Neuronal stem cell (in vitro differentiated cells): ENCODE measurements around the gene FRYL.

Source experiments
- DNase-seq: peaks from one replicate; pipeline ENCODE4 v3.0.0-alpha.2; 2013; ENCODE audit warnings: low spot score
- H2AFZ ChIP-seq: one replicate; pipeline ENCODE4 v1.6.1; 2013; ENCODE audit warnings: mild to moderate bottlenecking, low read length, inconsistent platforms
- H2AK5ac ChIP-seq: 2 replicates; pipeline ENCODE4 v1.6.1; 2013; ENCODE audit warnings: low read depth, mild to moderate bottlenecking, inconsistent platforms, low read length, moderate library complexity, mixed read lengths
- H2BK120ac ChIP-seq: 2 replicates; pipeline ENCODE4 v1.6.1; 2013; ENCODE audit warnings: low read depth, mild to moderate bottlenecking, inconsistent platforms, low read length, moderate library complexity, mixed read lengths
- H2BK12ac ChIP-seq: one replicate; pipeline ENCODE4 v1.6.1; 2013; ENCODE audit warnings: low read length, inconsistent platforms
- H2BK15ac ChIP-seq: 2 replicates; pipeline ENCODE4 v1.6.1; 2013; ENCODE audit warnings: mild to moderate bottlenecking, low read length, inconsistent platforms, mixed read lengths
- H2BK5ac ChIP-seq: one replicate; pipeline ENCODE4 v1.6.1; 2013; ENCODE audit warnings: inconsistent platforms, mild to moderate bottlenecking, low read length, moderate library complexity
- H3K14ac ChIP-seq: one replicate; pipeline ENCODE4 v1.6.1; 2013; ENCODE audit warnings: low read length, inconsistent platforms
- H3K18ac ChIP-seq: 2 replicates; pipeline ENCODE4 v1.6.1; 2013; ENCODE audit warnings: low read length, inconsistent platforms
- H3K23ac ChIP-seq: 2 replicates; pipeline ENCODE4 v1.6.1; 2013; ENCODE audit warnings: low read depth, mild to moderate bottlenecking, mixed read lengths, low read length, inconsistent platforms; ENCODE audit not compliant: poor library complexity
- H3K27ac ChIP-seq: replicated peaks from 3 replicates; pipeline ENCODE4 v1.5.1; 2013; ENCODE audit warnings: low read length, inconsistent platforms
- H3K27me3 ChIP-seq, 3 experiments: 2 replicates each; pipeline ENCODE4 v1.6.1; 2013; ENCODE audit warnings: low read length in 3 of 3, mild to moderate bottlenecking in 2 of 3, inconsistent platforms in 1 of 3, low read depth in 1 of 3, mixed read lengths in 1 of 3, moderate library complexity in 1 of 3; ENCODE audit not compliant: control insufficient read depth in 3 of 3, insufficient read depth in 3 of 3
- H3K36me3 ChIP-seq, 2 donors: replicated peaks in 1 of 2; 2 replicates each; pipeline ENCODE4 v1.6.1; 2013; ENCODE audit warnings: low read length in 2 of 2; ENCODE audit not compliant: control insufficient read depth in 2 of 2, insufficient read depth in 2 of 2
- H3K4ac ChIP-seq: 2 replicates; pipeline ENCODE4 v1.6.1; 2013; ENCODE audit warnings: inconsistent platforms, mild to moderate bottlenecking, low read length, moderate library complexity
- H3K4me1 ChIP-seq, 2 donors: 1 replicate in 1 of 2; 2 replicates in 1 of 2; pipeline ENCODE4 v1.6.1; 2013; ENCODE audit warnings: low read length in 2 of 2, low read depth in 1 of 2; ENCODE audit not compliant: control insufficient read depth in 2 of 2, insufficient read depth in 1 of 2
- H3K4me2 ChIP-seq: one replicate; pipeline ENCODE4 v1.6.1; 2013; ENCODE audit warnings: mild to moderate bottlenecking, low read length, inconsistent platforms; ENCODE audit not compliant: insufficient read depth, poor library complexity, severe bottlenecking
- H3K4me3 ChIP-seq, 2 donors: 2 replicates each; pipeline ENCODE4 v1.5.1; 2013; ENCODE audit warnings: low read length in 2 of 2, mild to moderate bottlenecking in 2 of 2, inconsistent platforms in 1 of 2, moderate library complexity in 1 of 2
- H3K79me1 ChIP-seq: one replicate; pipeline ENCODE4 v1.6.1; 2013; ENCODE audit warnings: low read depth, mild to moderate bottlenecking, inconsistent platforms, low read length, moderate library complexity
- H3K9ac ChIP-seq: one replicate; pipeline ENCODE4 v1.6.1; 2013; ENCODE audit warnings: mild to moderate bottlenecking, low read depth, low read length, inconsistent platforms; ENCODE audit not compliant: poor library complexity
- H3K9me3 ChIP-seq, 2 donors: replicated peaks in 1 of 2; 2 replicates each; pipeline versions ENCODE3 to v1.6.1; 2013; ENCODE audit warnings: low read length in 2 of 2, mild to moderate bottlenecking in 2 of 2, inconsistent platforms in 1 of 2, low read depth in 1 of 2, mixed read lengths in 1 of 2, moderate library complexity in 1 of 2; ENCODE audit not compliant: control insufficient read depth in 2 of 2, insufficient read depth in 1 of 2
- H4K8ac ChIP-seq: one replicate; pipeline ENCODE4 v1.6.1; 2013; ENCODE audit warnings: low read depth, mild to moderate bottlenecking, inconsistent platforms, low read length, moderate library complexity
- H4K91ac ChIP-seq: one replicate; pipeline ENCODE4 v1.6.1; 2013; ENCODE audit warnings: low read length, low read depth, mild to moderate bottlenecking, inconsistent platforms; ENCODE audit not compliant: poor library complexity
- WGBS, 2 donors: extraction: QIAGEN DNeasy Blood & Tissue Kit; methylation state at CpG; one replicate each; pipeline ENCODE4 v1.1.7; 2013; ENCODE audit warnings: missing lambda C conversion rate in 2 of 2, mixed read lengths in 1 of 2; ENCODE audit not compliant: insufficient read length in 2 of 2, insufficient replicate concordance in 1 of 2; ENCODE audit errors: extremely low coverage in 2 of 2; 5-methylcytosine and 5-hydroxymethylcytosine counted together

The FRYL gene

GRCh38 chr4:48669086-48669485 lies 111.0 kb downstream of the FRYL start:
- Histone ChIP-seq H3K9me3 (no peaks in the 10 kb centered on the region), H3K23ac (no peak overlapping the region), H3K9ac (no peak overlapping the region), H2AFZ (no peak overlapping the region), H2AK5ac (no peak overlapping the region), H3K4me2 (no peak overlapping the region), H3K4me3 (no peak overlapping the region), H4K91ac (no peak overlapping the region), H3K27ac (no peak overlapping the region), H3K4ac (no peak overlapping the region), H2BK12ac (no peak overlapping the region), H3K18ac (no peak overlapping the region), H2BK5ac (no peak overlapping the region), H2BK120ac (no peak overlapping the region), H4K8ac (no peak overlapping the region), H3K79me1 (no peaks in the 10 kb centered on the region), H3K4me1 (no peaks in the 10 kb centered on the region), H2BK15ac (no peak overlapping the region), H3K14ac (no peak overlapping the region), H3K36me3 (no peaks in the 10 kb centered on the region), H3K27me3 (no peaks in the 10 kb centered on the region)
- 100% methylated on average over 1 of the region's 3 CpGs; no CpG with 5 or more reads in 1 of the 2 donors for WGBS, 2 donors
- DNase-seq: no peak

DNA sequence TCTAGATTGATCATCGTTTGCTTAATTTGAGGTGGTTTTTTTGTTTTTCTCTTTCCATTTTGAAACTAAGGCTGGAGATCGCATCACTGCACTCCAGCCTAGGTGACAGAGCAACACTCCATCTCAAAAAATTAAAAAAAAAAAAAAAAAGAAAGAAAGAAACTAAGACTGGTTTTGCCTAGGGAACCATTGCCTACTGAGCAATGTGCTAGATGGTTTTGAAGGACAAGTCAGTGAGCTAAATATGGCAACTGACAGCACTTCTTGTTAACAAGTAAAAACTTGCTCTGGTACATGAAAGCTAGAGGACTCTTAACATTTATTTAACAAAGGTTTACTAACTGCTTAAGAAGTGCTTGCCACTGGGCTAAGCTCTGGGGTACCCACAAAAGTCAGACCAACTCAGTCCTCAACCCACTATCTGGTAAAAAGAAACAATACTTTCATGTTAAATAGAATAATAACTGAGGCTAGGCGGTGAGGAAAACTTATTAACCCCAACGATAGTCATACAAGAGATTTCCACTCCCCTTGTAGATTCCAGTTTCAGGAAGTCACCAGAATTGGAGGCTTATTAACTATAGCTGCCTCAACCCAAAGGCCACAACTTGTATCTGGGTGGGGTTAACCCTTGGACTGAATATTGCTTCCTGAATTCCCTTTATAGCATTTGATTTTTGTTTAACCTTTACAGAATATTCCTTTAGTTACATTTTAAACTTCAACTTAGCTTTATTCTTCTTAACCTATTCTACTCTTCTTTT lies 111.6 kb downstream of the FRYL start:
- Histone ChIP-seq H3K9me3 (no peaks in the 10 kb centered on the region), H2BK5ac (no peak overlapping the region), H4K91ac (no peak overlapping the region), H3K79me1 (no peaks in the 10 kb centered on the region), H3K14ac (no peak overlapping the region), H3K23ac (no peak overlapping the region), H4K8ac (no peak overlapping the region), H3K27me3 (no peaks in the 10 kb centered on the region), H2BK15ac (no peak overlapping the region), H2BK12ac (no peak overlapping the region), H2AK5ac (no peak overlapping the region), H3K4ac (no peak overlapping the region), H3K36me3 (no peaks in the 10 kb centered on the region), H3K9ac (no peak overlapping the region), H3K18ac (no peak overlapping the region), H3K4me3 (no peak overlapping the region), H2BK120ac (no peak overlapping the region), H3K4me1 (no peaks in the 10 kb centered on the region), H3K4me2 (no peak overlapping the region), H2AFZ (no peak overlapping the region), H3K27ac (no peak overlapping the region)
- WGBS, 2 donors: no CpG with 5 or more reads among the region's 4 CpGs
- DNase-seq: no peak

- H3K4me1 ChIP-seq: no peaks in the 10 kb centered on the region
- no peak overlapping the region for H2BK5ac ChIP-seq
- H2AK5ac ChIP-seq: no peak overlapping the region
- H4K91ac ChIP-seq: no peak overlapping the region
- no CpG with 5 or more reads among the region's 2 CpGs for WGBS, 2 donors
- H2BK12ac ChIP-seq: no peak overlapping the region
- no peak overlapping the region for H3K18ac ChIP-seq
- H3K4me3 ChIP-seq: no peak overlapping the region
- H3K9me3 ChIP-seq: peaks cover 0 to 6% of the 10 kb centered on the region in 2 donors
- H3K14ac ChIP-seq: no peak overlapping the region
- no peak overlapping the region for H3K4ac ChIP-seq
- H3K27ac ChIP-seq: no peak overlapping the region
- no peaks in the 10 kb centered on the region for H3K27me3 ChIP-seq
- no peak overlapping the region for H3K23ac ChIP-seq
- no peak for DNase-seq
- no peak overlapping the region for H2BK120ac ChIP-seq
- H3K9ac ChIP-seq: no peak overlapping the region
- no peak overlapping the region for H3K4me2 ChIP-seq
- H2BK15ac ChIP-seq: no peak overlapping the region
- no peak overlapping the region for H2AFZ ChIP-seq
- no peak overlapping the region for H4K8ac ChIP-seq
- no peaks in the 10 kb centered on the region for H3K36me3 ChIP-seq
- no peaks in the 10 kb centered on the region for H3K79me1 ChIP-seq
Observed at GRCh38 chr4:48667148-48667547, 112.9 kb downstream of the FRYL start.

GRCh38 chr4:48665555-48666186 lies 114.4 kb downstream of the FRYL start:
- Histone ChIP-seq H3K4me3 (no peak overlapping the region), H3K9me3 (peaks cover 0 to 6% of the 10 kb centered on the region in 2 donors), H2AFZ (no peak overlapping the region), H2BK120ac (no peak overlapping the region), H3K14ac (no peak overlapping the region), H3K23ac (no peak overlapping the region), H2BK5ac (no peak overlapping the region), H2BK12ac (no peak overlapping the region), H3K4ac (no peak overlapping the region), H3K36me3 (no peaks in the 10 kb centered on the region), H3K9ac (no peak overlapping the region), H3K27me3 (no peaks in the 10 kb centered on the region), H2BK15ac (no peak overlapping the region), H3K18ac (no peak overlapping the region), H3K79me1 (no peaks in the 10 kb centered on the region), H3K4me2 (no peak overlapping the region), H3K27ac (no peak overlapping the region), H4K91ac (no peak overlapping the region), H3K4me1 (no peaks in the 10 kb centered on the region), H4K8ac (no peak overlapping the region), H2AK5ac (no peak overlapping the region)
- DNase-seq: no peak
- no CpG with 5 or more reads among the region's 4 CpGs for WGBS, 2 donors
